ENCODE data around the gene RHEB.

RHEB gene

DNA sequence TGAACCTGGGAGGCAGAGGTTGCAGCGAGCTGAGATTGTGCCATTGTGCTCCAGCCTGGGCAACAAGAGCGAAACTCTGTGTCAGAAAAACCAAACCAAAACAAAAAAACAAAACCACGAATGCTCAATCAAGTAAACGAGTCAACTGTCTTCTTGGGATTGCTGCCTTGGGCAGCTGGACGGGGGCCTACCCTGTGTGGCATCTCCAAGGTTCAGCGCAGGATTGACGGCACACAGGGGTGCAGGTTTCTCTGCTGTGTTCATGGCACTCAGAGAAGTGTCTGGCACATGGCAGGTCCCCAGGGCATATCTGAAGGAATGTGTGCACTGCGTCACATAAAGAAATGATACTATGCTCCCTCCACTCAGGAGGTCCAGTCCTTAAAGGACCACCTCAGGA is 54.5 kb downstream of the RHEB start:
- no peak for DNase-seq (ENCODE audit: low read depth)
- TF ChIP-seq MYC (IDR thresholded peaks at IDR 0.05; ENCODE audit: low read depth, low read length) (no peak), POLR2A (IDR thresholded peaks at IDR 0.05; ENCODE audit: extremely low read depth, insufficient read length) (no peak)
- TF ChIP-seq, protein P1, sequence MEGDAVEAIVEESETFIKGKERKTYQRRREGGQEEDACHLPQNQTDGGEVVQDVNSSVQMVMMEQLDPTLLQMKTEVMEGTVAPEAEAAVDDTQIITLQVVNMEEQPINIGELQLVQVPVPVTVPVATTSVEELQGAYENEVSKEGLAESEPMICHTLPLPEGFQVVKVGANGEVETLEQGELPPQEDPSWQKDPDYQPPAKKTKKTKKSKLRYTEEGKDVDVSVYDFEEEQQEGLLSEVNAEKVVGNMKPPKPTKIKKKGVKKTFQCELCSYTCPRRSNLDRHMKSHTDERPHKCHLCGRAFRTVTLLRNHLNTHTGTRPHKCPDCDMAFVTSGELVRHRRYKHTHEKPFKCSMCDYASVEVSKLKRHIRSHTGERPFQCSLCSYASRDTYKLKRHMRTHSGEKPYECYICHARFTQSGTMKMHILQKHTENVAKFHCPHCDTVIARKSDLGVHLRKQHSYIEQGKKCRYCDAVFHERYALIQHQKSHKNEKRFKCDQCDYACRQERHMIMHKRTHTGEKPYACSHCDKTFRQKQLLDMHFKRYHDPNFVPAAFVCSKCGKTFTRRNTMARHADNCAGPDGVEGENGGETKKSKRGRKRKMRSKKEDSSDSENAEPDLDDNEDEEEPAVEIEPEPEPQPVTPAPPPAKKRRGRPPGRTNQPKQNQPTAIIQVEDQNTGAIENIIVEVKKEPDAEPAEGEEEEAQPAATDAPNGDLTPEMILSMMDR (IDR thresholded peaks at IDR 0.05; ENCODE audit: low read depth, low read length), result no peak
- TF ChIP-seq, protein P2, sequence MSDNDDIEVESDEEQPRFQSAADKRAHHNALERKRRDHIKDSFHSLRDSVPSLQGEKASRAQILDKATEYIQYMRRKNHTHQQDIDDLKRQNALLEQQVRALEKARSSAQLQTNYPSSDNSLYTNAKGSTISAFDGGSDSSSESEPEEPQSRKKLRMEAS (IDR thresholded peaks at IDR 0.05; ENCODE audit: low read depth, low read length), result no peak
- no peak overlapping the region for H3K4me3 ChIP-seq (ENCODE audit: low read depth, low read length)

DNA sequence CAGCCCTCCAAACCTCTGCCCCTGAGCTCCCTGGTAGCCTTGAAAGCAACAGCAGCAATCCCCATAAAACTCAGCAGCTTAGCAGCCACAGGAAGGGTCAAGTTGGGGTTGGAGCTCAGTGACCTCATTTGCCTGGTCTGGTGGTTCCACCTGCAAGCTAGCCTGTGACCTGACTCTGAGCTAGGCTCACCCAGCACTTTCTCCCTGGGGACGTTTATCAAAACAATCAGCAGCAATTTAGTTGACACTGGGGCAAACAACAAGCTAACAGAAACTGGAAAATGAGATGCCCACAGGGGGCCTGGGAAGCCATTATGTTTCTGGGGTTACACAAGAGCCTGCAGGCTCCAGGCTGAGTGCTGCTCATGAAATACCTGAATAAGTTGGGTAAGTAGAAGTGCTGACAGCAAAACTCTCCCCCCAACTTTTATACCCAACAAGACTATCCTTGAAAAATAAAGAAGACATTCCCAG is 57.4 kb downstream of the RHEB start:
- H3K4me3 ChIP-seq (ENCODE audit: low read depth, low read length), result no peak overlapping the region
- peak; percentile 39 for DNase-seq (ENCODE audit: low read depth)
- TF ChIP-seq, protein P2 (IDR thresholded peaks at IDR 0.05; ENCODE audit: low read depth, low read length), result no peak
- TF ChIP-seq POLR2A (IDR thresholded peaks at IDR 0.05; ENCODE audit: extremely low read depth, insufficient read length) (no peak), MYC (IDR thresholded peaks at IDR 0.05; ENCODE audit: low read depth, low read length) (no peak)
- TF ChIP-seq, protein P1 (IDR thresholded peaks at IDR 0.05; ENCODE audit: low read depth, low read length), result no peak

DNA sequence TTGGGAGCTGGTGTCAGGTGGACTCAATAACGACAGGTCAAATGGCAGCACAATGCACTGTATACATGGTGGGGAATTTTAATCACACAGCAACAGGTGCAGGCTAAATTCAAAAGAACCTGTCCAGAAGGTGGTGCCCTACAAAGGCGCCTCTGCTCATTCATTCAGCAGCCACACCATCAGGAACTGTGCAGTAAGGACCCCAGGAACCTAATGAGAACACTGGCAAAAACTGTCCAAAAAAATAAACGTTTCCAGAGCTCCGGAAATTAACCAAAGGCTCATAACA is 57.8 kb downstream of the RHEB start:
- TF ChIP-seq, protein P1 (IDR thresholded peaks at IDR 0.05; ENCODE audit: low read depth, low read length), result no peak
- no peak for TF ChIP-seq POLR2A (IDR thresholded peaks at IDR 0.05; ENCODE audit: extremely low read depth, insufficient read length)
- no peak for TF ChIP-seq MYC (IDR thresholded peaks at IDR 0.05; ENCODE audit: low read depth, low read length)
- TF ChIP-seq, protein P2 (IDR thresholded peaks at IDR 0.05; ENCODE audit: low read depth, low read length), result no peak
- no peak for DNase-seq (ENCODE audit: low read depth)
- no peak overlapping the region for H3K4me3 ChIP-seq (ENCODE audit: low read depth, low read length)

DNA sequence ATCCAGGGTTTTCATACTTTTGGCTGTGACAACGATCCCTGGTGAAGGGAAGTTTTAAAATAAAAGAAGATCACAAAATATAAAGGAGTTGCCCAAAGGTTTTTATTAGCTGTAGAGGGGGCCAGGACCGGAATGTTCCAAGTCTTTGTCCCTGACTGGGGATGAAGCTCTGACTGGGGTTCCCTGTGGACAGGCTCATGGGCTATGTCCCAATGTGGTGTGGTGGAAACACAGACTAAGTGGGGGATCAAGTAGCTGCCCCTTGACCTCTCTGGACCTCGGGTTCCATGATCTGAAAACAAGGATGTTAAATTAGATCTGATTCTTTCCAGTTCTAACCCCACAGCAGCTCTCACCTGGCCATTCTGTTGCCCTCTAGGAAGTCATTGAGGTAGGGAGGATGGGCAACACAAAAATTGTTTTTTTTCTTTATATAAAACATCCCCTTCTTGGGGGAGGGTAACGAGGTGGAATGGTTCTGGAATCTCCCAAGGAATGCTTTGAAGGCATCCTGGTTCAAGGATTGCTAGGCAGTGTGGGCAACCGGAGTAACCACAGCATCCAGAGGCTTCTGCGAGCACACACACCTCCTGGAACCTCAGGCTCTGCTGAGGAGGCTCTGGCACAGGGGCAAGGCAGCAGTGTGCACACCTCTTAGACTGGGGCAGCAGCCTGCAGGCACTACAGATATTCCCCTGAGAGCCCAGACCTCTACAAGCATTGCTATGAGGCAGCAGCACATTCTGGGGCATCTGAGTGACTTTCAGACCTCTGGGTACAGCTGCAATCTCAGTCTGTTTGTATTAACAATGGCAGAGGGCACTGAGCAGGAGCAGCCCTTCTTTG is 58.4 kb downstream of the RHEB start:
- H3K4me3 ChIP-seq (ENCODE audit: low read depth, low read length), result no peak overlapping the region
- no peak for DNase-seq (ENCODE audit: low read depth)
- TF ChIP-seq POLR2A (IDR thresholded peaks at IDR 0.05; ENCODE audit: extremely low read depth, insufficient read length) (no peak), MYC (IDR thresholded peaks at IDR 0.05; ENCODE audit: low read depth, low read length) (no peak)
- TF ChIP-seq, protein P1 (IDR thresholded peaks at IDR 0.05; ENCODE audit: low read depth, low read length), result no peak
- TF ChIP-seq, protein P2 (IDR thresholded peaks at IDR 0.05; ENCODE audit: low read depth, low read length), result no peak

DNA sequence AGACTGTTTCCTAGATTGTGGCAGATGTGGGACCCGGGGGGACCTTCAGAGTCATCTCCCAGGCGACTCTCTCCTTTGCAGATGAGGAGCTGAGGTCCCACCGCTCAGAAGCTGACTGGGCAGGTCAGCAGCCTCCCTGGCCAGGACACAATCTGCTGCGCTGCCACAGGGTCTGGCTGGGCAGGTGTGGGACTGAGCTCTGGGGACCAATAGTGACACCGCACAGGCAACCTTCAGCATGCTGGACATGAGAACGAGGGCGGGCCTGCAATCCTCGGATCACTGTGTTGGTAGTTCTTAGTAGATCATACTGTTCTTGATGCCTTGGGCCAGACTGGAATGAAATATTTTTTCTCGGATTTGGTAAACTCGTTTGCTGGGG is 59.2 kb downstream of the RHEB start:
- DNase-seq (ENCODE audit: low read depth), result no peak
- H3K4me3 ChIP-seq (ENCODE audit: low read depth, low read length), result no peak overlapping the region
- TF ChIP-seq MYC (IDR thresholded peaks at IDR 0.05; ENCODE audit: low read depth, low read length) (no peak), POLR2A (IDR thresholded peaks at IDR 0.05; ENCODE audit: extremely low read depth, insufficient read length) (no peak)
- TF ChIP-seq, protein P1 (IDR thresholded peaks at IDR 0.05; ENCODE audit: low read depth, low read length), result no peak
- TF ChIP-seq, protein P2 (IDR thresholded peaks at IDR 0.05; ENCODE audit: low read depth, low read length), result no peak

Data from NB4 (cell line).